NCI-H1092 treated with DMSO at 0.1 percent for 48 hours (cell line): Measurements from ENCODE around the gene CREB3.

Source experiments
- DNase-seq: peaks from one replicate; lab custom pipeline; 2025; lab: John Stamatoyannopoulos, UW

Gene CREB3

GRCh38 chr9:35748858-35749514 is 16.5 kb downstream of the CREB3 start, which contains the start of the genes GBA2 and RGP1:
TSS of gene GBA2 (minus strand) at chr9:35749228. CDS start at chr9:35748704, 524 bp downstream.
TSS of gene RGP1 (plus strand) at chr9:35749287. CDS start at chr9:35749756, 469 bp downstream.
- peak; percentile 70 for DNase-seq

- no peak for DNase-seq
These were observed 17.2 kb downstream of the CREB3 start for GRCh38 chr9:35749515-35750255.

GRCh38 chr9:35750256-35750531 is 17.7 kb downstream of the CREB3 start:
- DNase-seq: no peak

GRCh38 chr9:35753466-35753865 is 21.0 kb downstream of the CREB3 start:
- no peak for DNase-seq

- DNase-seq: no peak
These were observed 21.8 kb downstream of the CREB3 start, which contains the start of gene MSMP for GRCh38 chr9:35754264-35754663. TSS of gene MSMP (minus strand) at chr9:35754276. CDS start at chr9:35754129, 147 bp downstream.

DNA sequence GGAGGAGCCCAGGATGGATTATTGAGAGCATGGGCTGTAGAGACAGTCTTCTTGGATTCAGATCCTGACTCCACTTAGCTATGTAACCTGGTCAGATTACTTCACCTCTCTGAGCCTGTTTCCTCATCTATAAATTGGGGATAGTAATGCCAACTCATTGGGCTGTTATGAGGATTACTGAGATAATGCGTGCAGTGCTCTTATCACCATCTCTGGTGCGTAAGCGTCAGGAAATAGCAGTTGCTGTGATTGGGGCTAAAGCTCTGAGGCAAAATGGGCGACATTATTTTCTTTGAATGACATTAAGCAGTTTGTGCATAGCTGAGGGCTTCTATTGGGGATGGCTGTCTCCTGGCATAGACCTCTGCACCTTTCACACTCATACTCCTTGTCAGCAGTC is 22.6 kb downstream of the CREB3 start:
- DNase-seq: no peak

DNA sequence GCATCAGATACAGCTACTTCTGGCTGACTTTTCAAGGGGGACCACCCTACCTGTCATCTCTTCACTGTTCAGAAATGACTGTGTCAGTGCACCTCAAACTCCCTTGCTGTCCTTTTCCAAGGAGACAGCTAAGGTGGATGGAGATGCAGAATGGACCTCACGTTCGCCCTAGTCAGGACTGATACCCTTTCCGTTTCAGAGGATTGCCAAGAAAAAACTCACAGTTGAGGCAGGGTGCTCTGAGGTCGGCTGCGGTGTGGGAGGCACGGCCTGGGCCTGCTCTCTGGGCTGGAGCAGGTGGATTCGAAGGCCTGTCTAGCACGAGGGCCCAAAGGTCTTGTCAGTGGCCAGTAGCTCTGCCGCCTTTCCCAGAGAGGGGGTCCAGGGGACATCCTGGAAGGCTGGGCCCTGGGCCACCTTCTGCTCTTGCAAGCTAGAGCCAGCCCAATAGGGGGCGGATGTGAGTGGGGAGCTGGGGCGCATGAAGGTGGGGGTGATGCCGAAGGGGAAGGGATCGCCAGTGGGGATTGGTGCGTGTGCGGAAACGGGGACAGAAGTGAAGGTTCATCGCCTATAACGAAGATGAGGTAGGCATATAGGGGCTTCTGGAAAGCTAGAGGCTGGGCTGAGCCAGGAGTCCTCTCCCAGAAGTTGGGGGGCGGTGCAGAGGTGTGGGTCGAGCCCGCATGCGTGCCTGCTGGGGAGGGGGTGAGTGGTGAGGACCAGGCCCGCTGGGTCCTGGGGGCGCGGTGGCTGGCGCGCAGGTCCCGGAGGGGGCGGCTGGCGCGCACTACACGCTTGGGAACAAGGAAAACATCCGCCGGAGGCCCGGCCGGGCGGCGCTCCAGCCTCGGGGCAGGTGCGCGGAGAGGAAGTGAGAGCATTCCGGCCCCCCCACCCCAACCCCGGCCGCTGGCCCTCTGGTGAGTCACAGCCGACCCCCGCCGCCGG is 24.1 kb downstream of the CREB3 start:
- peak; percentile 95 for DNase-seq

GRCh38 chr9:35757226-35757891 is 24.9 kb downstream of the CREB3 start:
- peak; percentile 88 for DNase-seq

DNA sequence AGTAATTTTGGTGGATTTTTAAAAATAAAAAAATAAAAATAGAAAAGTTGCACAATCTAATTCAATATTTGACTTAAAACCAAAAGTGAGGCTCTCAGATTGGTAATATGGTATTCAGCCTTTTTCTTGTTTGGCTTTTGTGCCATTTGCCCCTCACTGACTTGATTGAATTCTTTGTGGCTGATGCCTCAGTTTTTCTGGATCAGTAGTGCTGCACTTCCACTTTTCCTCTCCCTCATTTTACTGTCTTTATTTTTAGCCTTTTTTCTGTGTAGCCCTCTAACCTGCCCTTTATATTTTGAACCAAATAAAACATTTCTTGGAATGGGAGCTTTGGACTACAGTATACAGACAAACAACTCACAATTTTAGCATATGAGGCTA is 25.4 kb downstream of the CREB3 start:
- peak; percentile 53 for DNase-seq

DNA sequence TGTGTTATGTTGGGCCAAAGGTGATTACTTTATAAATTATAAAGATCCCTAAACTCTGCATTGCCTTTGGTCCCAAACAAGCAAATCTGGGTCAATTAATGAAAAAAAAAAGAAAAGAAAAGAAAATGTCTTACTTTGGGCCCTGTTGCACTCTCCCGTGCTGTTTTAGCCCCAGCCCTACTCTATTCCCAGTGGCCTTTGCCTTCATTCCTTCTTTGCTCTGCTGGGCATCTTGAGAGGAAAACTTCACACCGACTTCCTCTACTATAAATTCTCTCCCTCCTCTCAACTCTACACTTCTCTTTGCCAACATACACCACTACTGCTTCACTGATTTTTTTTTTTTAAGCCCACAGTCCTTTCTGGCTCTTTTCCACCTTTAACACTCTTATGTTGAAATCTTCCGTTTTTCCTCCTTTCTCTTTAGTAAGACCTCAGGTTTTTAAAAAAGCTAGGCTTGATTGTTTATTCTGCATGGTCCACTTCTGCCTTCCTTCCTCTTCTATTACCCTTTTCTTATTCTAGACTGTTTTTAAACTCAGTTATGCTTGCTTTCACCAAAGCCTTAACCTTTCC is 26.1 kb downstream of the CREB3 start:
- no peak for DNase-seq

GRCh38 chr9:35759795-35760194 is 27.3 kb downstream of the CREB3 start:
- DNase-seq: no peak

- peak; percentile 30 for DNase-seq
These were observed 28.2 kb downstream of the CREB3 start for GRCh38 chr9:35760651-35761050.

DNA sequence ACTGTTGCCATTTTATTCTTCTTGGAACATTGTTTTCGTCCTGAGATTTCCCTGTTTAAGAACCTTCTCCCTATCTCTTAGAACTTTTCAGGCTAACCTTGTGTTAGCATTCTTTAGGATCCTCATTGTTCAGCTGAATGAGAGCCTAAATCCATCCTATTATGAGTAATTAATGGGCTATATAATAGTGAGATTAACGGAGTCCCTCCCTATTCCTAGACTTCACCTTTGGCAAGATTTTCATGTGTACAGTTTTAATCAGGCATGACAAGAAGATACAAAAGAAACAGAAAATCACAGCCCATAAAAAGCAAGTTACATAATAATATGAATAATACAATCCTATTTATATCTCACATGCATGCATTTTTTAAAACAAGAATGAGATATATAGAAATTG is 30.7 kb downstream of the CREB3 start:
- no peak for DNase-seq

DNA sequence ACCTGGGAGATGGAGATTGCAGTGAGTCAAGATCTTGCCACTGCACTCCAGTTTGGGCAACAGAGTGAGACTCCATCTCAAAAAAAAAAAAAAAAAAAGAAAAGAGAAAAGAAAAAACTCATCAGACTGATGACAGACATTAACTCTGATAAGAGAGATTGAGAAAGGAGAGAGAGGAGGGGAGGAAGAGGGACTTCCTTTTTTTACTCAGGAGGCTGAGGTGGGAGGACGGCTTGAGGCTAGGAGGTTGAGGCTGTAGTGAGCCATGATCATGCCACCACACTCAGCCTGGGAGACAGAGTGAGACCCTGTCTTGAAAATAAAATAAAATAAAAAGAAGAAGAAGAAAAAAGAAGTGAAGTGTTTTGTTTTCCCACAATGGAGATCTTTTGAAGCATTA is 31.3 kb downstream of the CREB3 start:
- no peak for DNase-seq

DNA sequence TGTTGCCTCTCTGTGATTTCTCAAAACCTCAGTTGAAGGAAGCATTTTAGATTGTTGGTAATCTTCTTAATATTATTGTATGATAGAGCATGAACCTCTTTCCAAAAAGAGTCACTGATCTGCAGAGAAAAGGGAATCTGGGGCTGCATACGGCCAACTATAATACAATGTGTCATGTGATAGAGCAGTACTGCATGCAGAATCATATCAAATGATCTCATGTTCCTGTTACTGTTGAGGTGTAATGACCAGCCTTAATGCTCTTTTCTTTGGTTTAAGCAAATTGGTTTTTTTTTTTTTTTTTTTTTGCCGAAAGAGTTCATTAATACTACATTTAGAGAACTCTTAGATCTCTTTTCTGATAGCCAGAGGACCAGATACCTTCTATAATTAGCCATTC is 34.5 kb downstream of the CREB3 start:
- DNase-seq: peak; percentile 27

- DNase-seq: no peak
These were observed 35.0 kb downstream of the CREB3 start for GRCh38 chr9:35767458-35767857.

- DNase-seq: no peak
These were observed 37.3 kb downstream of the CREB3 start for GRCh38 chr9:35769763-35770162.

GRCh38 chr9:35771075-35771433 is 38.6 kb downstream of the CREB3 start:
- peak; percentile 85 for DNase-seq

- peak; percentile 98 for DNase-seq
These were observed 39.1 kb downstream of the CREB3 start for GRCh38 chr9:35771534-35771933.

- DNase-seq: no peak
These were observed 39.5 kb downstream of the CREB3 start for GRCh38 chr9:35771943-35772342.

DNA sequence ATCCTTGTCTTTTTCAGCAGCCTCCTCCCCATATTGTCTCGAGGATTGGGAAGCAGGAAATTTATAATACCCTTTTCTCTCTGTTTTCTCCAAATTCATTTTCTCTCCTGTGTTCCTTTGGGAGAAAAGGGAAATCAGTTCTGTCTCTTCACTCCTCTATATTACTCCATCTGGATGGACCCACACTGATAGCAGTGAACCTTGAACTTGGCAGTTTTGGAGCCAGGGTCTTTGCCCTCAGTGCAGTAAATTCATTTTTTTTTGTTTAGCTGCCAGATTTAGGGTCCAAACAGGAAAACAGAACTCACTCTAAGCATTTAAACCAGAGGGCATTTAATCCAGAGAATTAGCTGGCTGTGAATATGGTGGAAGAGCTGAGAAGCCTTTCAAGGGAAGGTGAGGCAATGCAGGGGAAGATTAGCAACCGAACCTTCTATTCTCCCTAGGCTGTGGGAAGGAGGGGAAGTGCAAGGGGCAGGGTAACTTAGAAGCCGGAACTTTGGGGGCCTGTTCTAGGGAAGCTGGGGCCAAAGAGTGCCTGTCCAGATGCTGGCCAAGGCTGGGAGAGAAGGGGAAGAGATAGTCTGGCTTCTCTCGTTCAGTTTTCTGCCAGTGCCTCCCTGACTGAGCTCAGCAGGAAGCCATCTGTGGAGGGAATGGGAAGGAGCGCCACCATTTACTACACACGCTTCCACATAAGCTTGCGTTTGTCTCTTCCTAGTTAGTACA is 42.6 kb downstream of the CREB3 start:
- peak; percentile 79 for DNase-seq
